Duodenal mucosa (tissue), 2 donors: Measurements from ENCODE around the gene ROBO1.

Source experiments
- H3K27ac ChIP-seq: one replicate; pipeline ENCODE4 v1.7.0; 2013; ENCODE audit warnings: low read depth, low read length
- H3K27me3 ChIP-seq, 2 donors: one replicate each; pipeline ENCODE4 v1.7.0; 2013; ENCODE audit warnings: low read length in 2 of 2, control low read depth in 1 of 2; ENCODE audit not compliant: insufficient read depth in 2 of 2, control insufficient read depth in 1 of 2
- H3K36me3 ChIP-seq, 2 donors: one replicate each; pipeline ENCODE4 v1.7.0; 2013; ENCODE audit warnings: low read length in 2 of 2, control low read depth in 1 of 2; ENCODE audit not compliant: insufficient read depth in 2 of 2, control insufficient read depth in 1 of 2
- H3K4me1 ChIP-seq, 2 donors: one replicate each; pipeline ENCODE4 v1.7.0; 2013; ENCODE audit warnings: low read length in 2 of 2, control low read depth in 1 of 2; ENCODE audit not compliant: insufficient read depth in 2 of 2, control insufficient read depth in 1 of 2
- H3K4me3 ChIP-seq, 2 donors: one replicate each; pipeline ENCODE4 v1.7.0; 2013; ENCODE audit warnings: low read length in 2 of 2, low read depth in 1 of 2
- H3K9ac ChIP-seq, 2 donors: one replicate each; pipeline ENCODE4 v1.7.0; 2013; ENCODE audit warnings: low read length in 2 of 2, low read depth in 1 of 2
- H3K9me3 ChIP-seq, 2 donors: one replicate each; pipeline ENCODE4 v1.7.0; 2013; ENCODE audit warnings: low read length in 2 of 2, control low read depth in 1 of 2; ENCODE audit not compliant: control insufficient read depth in 1 of 2

ROBO1 gene

DNA sequence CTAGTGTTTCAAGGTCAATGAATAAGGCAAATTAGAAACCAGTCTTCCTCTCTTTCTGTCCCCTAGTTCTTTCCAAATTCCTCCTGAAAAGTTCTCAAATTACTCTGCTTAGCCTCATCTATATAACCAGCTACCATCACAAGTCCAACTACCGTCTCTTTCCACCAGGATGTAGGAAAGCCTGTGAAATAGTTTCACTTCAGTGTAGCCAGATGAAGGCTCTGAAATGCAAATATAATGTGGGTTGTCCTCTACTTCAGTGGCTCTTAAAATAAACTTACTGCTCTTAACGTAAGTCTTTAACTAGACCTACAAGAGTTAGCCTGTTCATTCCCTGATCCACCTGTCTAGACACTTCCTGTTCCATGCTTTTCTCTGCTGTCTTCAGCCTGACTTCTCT, 827.7 kb downstream of the ROBO1 start:
- no peak overlapping the region for H3K4me3 ChIP-seq
- H3K4me1 ChIP-seq = no peaks in the 10 kb centered on the region
- H3K9me3 ChIP-seq = no peaks in the 10 kb centered on the region
- no peak overlapping the region for H3K27ac ChIP-seq
- H3K9ac ChIP-seq = no peak overlapping the region
- no peaks in the 10 kb centered on the region for H3K27me3 ChIP-seq
- no peaks in the 10 kb centered on the region for H3K36me3 ChIP-seq

DNA sequence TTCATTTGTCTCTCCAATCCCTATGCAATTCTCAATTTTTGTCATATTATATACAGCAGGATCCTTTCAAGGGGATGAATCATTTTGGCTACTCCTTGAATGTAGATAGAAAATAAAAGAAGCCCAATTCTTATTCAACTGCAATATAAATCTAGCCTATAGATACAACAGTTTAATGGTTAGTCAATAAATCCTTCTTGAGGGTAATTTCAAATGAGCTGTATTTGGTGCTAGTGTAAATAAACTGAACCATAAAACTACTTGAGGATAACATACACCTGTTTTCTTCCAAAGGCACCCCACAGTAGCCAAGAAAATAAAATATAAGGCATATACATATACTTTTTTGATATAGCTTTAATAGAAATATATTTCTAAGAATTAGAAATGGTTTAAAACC, 830.3 kb downstream of the ROBO1 start:
- Histone ChIP-seq H3K4me3 (no peak overlapping the region), H3K4me1 (no peaks in the 10 kb centered on the region), H3K9me3 (no peaks in the 10 kb centered on the region), H3K27me3 (no peaks in the 10 kb centered on the region), H3K9ac (no peak overlapping the region), H3K27ac (no peak overlapping the region), H3K36me3 (no peaks in the 10 kb centered on the region)

DNA sequence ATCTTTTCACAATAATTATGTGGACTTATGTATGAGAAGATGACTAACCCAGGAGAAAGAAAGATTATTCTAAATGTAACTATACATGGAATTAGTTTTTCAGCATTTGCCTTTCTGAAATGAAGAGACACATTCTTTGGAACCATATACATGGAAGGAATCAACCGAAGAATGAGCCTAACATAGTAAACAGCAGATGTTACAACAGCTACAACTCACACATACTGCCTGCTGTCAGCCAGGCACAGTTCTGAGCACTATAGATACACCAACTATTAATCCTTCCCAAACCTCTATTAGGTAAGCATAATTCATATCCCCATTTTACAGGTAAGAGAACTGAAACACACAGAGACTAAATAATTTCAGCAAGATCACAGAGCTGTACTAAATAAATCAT, 840.0 kb downstream of the ROBO1 start:
- H3K9ac ChIP-seq = no peak overlapping the region
- H3K27me3 ChIP-seq = no peaks in the 10 kb centered on the region
- H3K27ac ChIP-seq = no peak overlapping the region
- no peaks in the 10 kb centered on the region for H3K36me3 ChIP-seq
- H3K4me1 ChIP-seq = no peaks in the 10 kb centered on the region
- H3K4me3 ChIP-seq = no peak overlapping the region
- H3K9me3 ChIP-seq = no peaks in the 10 kb centered on the region

DNA sequence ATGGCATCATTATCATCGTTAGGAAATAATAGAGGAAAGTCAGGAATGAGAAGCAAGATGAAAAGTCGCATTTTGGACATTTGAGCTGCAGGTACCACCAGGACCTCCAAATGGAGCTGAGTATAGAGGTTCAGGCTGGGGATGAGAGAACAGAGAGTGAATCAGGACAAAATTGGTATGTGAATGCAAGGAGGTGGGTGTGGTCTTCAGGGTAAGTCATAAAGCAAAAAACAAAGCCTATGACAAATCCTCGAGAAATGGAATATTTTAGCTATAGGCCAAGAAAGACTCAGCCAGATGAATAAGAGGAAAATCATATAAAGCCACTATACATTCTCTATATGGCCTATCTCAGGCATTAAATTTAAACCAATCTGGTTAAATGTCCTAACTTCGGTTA, 841.3 kb downstream of the ROBO1 start:
- Histone ChIP-seq H3K9ac (no peak overlapping the region), H3K36me3 (no peaks in the 10 kb centered on the region), H3K4me1 (no peaks in the 10 kb centered on the region), H3K4me3 (no peak overlapping the region), H3K9me3 (no peaks in the 10 kb centered on the region), H3K27me3 (no peaks in the 10 kb centered on the region), H3K27ac (no peak overlapping the region)

DNA sequence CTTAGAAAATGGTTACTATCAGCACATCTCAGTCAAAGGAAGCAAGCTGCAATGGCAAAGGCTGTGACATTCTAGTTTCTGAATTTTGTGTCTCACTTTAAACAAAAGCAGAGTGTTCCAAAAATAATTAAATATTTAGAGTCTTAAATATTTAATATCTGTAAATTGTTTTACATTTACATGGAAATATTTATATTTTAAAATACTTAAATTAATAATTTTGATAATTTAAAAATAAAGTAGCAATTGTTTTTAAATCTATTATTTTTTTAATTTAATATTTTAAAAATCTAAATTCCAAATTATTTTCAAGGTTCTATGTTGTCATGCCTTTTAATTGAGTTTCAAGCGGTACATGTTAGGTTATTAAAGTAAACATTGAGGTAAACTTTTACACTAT, 843.1 kb downstream of the ROBO1 start:
- Histone ChIP-seq H3K27ac (no peak overlapping the region), H3K9ac (no peak overlapping the region)

GRCh38 chr3:78919021-78919755, 848.6 kb downstream of the ROBO1 start:
- H3K4me3 ChIP-seq = no peak overlapping the region
- no peak overlapping the region for H3K9ac ChIP-seq
- H3K27ac ChIP-seq = no peak overlapping the region
- no peaks in the 10 kb centered on the region for H3K36me3 ChIP-seq
- no peaks in the 10 kb centered on the region for H3K27me3 ChIP-seq
- no peaks in the 10 kb centered on the region for H3K4me1 ChIP-seq
- no peaks in the 10 kb centered on the region for H3K9me3 ChIP-seq

More for the DNA sequence above, 843.1 kb downstream of the ROBO1 start:
- H3K36me3 ChIP-seq = no peaks in the 10 kb centered on the region
- no peaks in the 10 kb centered on the region for H3K4me1 ChIP-seq
- H3K4me3 ChIP-seq = no peak overlapping the region
- no peaks in the 10 kb centered on the region for H3K9me3 ChIP-seq
- no peaks in the 10 kb centered on the region for H3K27me3 ChIP-seq

DNA sequence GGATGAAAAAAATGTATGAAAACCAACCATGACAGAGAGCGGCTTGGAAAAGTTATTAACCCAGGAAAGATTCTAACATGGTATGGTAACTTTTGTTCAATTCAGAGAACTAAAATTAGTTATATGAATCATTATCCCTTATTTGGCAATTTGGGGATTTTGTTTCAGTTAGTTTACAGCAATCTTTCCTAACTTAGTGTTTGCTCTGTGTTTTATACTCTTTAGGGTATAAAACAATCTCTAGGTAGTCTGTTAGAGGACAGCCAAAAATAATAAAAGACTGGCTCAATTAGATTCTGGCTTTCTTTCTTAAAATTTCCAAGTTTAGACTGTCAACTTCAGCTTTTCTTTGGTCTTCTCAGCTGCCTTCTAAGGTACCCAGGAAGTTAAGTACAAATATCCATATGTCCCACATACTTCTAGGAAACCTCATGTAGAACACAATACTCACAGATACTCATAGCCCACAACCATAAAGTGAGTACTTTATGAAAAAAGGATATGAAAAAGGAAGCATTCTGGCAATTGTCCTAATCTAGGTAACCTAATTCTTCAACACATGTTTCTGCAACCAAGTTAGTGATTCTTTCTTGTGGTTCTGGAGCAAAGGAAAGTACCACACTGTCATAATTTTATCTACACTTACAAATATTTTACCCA, 849.3 kb downstream of the ROBO1 start:
- H3K27ac ChIP-seq = no peak overlapping the region
- no peaks in the 10 kb centered on the region for H3K9me3 ChIP-seq
- H3K9ac ChIP-seq = no peak overlapping the region
- no peaks in the 10 kb centered on the region for H3K27me3 ChIP-seq
- no peak overlapping the region for H3K4me3 ChIP-seq
- H3K4me1 ChIP-seq = no peaks in the 10 kb centered on the region
- no peaks in the 10 kb centered on the region for H3K36me3 ChIP-seq

GRCh38 chr3:78917536-78917935, 850.3 kb downstream of the ROBO1 start:
- no peak overlapping the region for H3K4me3 ChIP-seq
- no peaks in the 10 kb centered on the region for H3K4me1 ChIP-seq
- H3K27ac ChIP-seq = no peak overlapping the region
- H3K9me3 ChIP-seq = no peaks in the 10 kb centered on the region
- no peak overlapping the region for H3K9ac ChIP-seq
- no peaks in the 10 kb centered on the region for H3K27me3 ChIP-seq
- H3K36me3 ChIP-seq = no peaks in the 10 kb centered on the region

DNA sequence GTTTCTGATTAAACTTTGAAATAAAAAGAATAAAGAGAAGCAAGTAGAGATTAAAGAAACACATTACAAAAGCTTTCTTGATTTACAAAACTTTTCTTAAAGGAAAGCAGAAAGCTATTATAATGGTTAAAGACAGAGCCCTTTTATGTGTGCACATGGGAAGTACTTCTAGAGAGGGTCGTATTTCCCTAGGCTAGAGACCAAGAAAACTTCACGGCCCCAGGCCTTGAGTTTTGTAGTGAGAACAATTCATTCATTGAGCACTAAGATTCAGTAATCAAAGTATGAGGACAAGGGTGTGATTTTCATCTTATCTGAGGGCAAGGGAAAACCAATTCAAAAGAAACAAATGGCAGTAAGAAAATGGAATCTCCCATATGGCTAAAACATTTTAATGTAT, 854.1 kb downstream of the ROBO1 start:
- H3K36me3 ChIP-seq = no peaks in the 10 kb centered on the region
- no peaks in the 10 kb centered on the region for H3K27me3 ChIP-seq
- no peaks in the 10 kb centered on the region for H3K9me3 ChIP-seq
- H3K4me3 ChIP-seq = no peak overlapping the region
- H3K4me1 ChIP-seq = no peaks in the 10 kb centered on the region
- no peak overlapping the region for H3K9ac ChIP-seq
- H3K27ac ChIP-seq = no peak overlapping the region

GRCh38 chr3:78912687-78913086, 855.1 kb downstream of the ROBO1 start:
- Histone ChIP-seq H3K4me1 (no peaks in the 10 kb centered on the region), H3K36me3 (no peaks in the 10 kb centered on the region)

More at GRCh38 chr3:78912687-78913086, 855.1 kb downstream of the ROBO1 start:
- Histone ChIP-seq H3K27ac (no peak overlapping the region), H3K9me3 (no peaks in the 10 kb centered on the region), H3K27me3 (no peaks in the 10 kb centered on the region), H3K4me3 (no peak overlapping the region), H3K9ac (no peak overlapping the region)
